K562 (cell line): ENCODE data around the gene TACC3. TPM values are rescaled to one million over a fixed set of nuclear protein-coding genes. Genes with fewer than 3 reads are reported as not detected.

ENCODE experiments used
- NR1H2 ChIP-seq: sonication (generic); formaldehyde crosslinking; IDR thresholded peaks from 2 replicates; pipeline ENCODE4 v1.4.0; 2020; ENCODE audit warnings: mild to moderate bottlenecking, missing genetic modification reagents
- SRF ChIP-seq, 2 experiments: fragments of 250-450, 450-650 bp in 1 of 2; sonication (Bioruptor Pico) in 1 of 2; sonication (generic) in 1 of 2; formaldehyde crosslinking; IDR thresholded peaks; 2 replicates each; pipeline versions ENCODE4 v1.5.0 to v1.5.1; 2020 to 2022; ENCODE audit warnings: mild to moderate bottlenecking in 1 of 2, missing genetic modification reagents in 1 of 2
- polyA plus RNA-seq, 8 experiments: library from polyadenylated mRNA; depleted of rRNA in 4 of 8; stranded (reverse) in 5 of 8; unstranded in 3 of 8; fragments of >200 nt; fragmentation: Nextera tagmentation in 2 of 8; fragmentation: Illumina TruSeq in 1 of 8; extraction: Ambion mirVana in 2 of 8; extraction: Trizol in 1 of 8; gene quantifications; 2 replicates each; pipeline versions ENCODE4 v1.2.1 to v1.2.3, GENCODE V29; 2011 to 2014; ENCODE audit warnings: inconsistent platforms in 1 of 8, missing spikeins in 1 of 8
- total RNA-seq, 7 experiments: library from RNA; depleted of rRNA in 6 of 7; stranded (reverse); fragments of >200 nt in 6 of 7; fragmentation: Illumina TruSeq in 2 of 7; extraction: Trizol in 2 of 7; gene quantifications; 2 replicates each; pipeline versions ENCODE4 v1.2.1 to v1.2.3, GENCODE V29; 2011 to 2021; ENCODE audit warnings: low replicate concordance in 1 of 7
- TF ChIP-seq, protein P1 (sequence below), 2 experiments: fragments of 450-650 bp; IDR thresholded peaks; 2 replicates each; pipeline ENCODE4 v1.6.1; 2018; ENCODE audit warnings: mild to moderate bottlenecking in 2 of 2, low read depth in 1 of 2; ENCODE audit not compliant: partially characterized antibody in 2 of 2
- TF ChIP-seq, protein P2 (sequence below): fragments of 450-650 bp; IDR thresholded peaks from 2 replicates; pipeline ENCODE4 v1.6.1; 2016; ENCODE audit warnings: missing biosample characterization, missing genetic modification characterization
- TF ChIP-seq, protein P3 (sequence below): fragments of 250-450 bp; sonication (Bioruptor Pico); IDR thresholded peaks from 2 replicates; pipeline ENCODE4 v1.8.0; 2022; ENCODE audit warnings: inconsistent platforms, mild to moderate bottlenecking, moderate library complexity, borderline replicate concordance
- TF ChIP-seq, protein P4 (sequence below): sonication (generic); formaldehyde crosslinking; IDR thresholded peaks from 2 replicates; pipeline ENCODE4 v1.5.0; 2020; ENCODE audit warnings: missing genetic modification reagents
- TF ChIP-seq, protein P5 (sequence below): fragments of 250-450 bp; sonication (Bioruptor Pico); IDR thresholded peaks from 2 replicates; pipeline ENCODE4 v1.5.0; 2020; ENCODE audit warnings: mild to moderate bottlenecking
- TF ChIP-seq, protein P6 (sequence below): fragments of 450-650 bp; formaldehyde crosslinking; IDR thresholded peaks from 2 replicates; pipeline ENCODE4 v1.4.0; 2022; ENCODE audit warnings: missing genetic modification characterization
- TF ChIP-seq, protein P7 (sequence below): sonication (generic); formaldehyde crosslinking; IDR thresholded peaks from 2 replicates; pipeline ENCODE4 v1.8.1; 2023; ENCODE audit warnings: missing genetic modification reagents, mild to moderate bottlenecking, borderline replicate concordance

TACC3 gene
- total and polyA plus RNA-seq, 9 of the 15 experiments (the other 6 are each of a cell fraction or from before 2014, with no cell fraction given) = 1.9 to 122 (median 55.6) TPM

DNA sequence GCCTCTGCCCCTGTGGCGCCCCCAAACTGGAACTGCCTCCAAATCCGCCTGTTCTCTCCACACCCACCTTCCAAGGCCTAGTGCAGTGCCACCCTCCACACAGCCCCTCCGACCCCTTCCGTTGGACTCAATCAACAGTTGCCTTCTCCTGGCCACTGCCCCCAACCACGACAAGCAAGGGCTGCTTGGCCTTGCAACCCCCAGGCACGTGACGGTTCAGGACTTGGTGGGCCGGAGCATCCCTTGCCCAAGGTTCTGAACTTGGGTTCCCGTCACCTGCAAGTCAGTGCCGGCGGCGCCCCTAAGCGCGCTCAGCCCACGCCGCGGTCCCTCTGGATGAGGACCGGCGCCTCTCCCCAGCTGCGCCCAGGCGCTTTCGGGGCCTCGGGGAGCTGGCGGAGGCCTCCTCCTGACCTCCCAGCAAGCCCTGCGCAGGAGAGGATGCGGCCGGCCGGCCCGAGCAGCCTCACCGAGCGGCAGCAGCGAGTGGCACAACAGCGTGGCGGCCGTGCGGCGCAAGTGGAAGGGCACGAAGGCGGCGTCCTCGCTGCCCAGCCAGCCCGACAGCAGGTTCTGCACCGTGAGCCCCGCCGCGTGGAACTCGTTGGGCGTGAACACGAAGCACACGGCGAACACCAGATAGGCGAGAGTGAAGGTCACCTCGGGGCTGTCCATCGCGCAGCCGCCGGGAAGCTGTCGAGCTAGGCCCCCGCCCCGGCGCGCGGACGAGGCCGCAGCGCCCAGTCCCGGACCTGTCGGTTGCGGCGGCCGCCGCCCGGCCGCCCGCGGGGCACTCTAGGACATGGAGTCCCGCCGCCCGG is 948 bp upstream of the TACC3 start (continued):
- peak in 1 of 2 experiments; percentile 73; a peak in 1 of 4 replicates for TF ChIP-seq SRF (CRISPR knock-in tag; IDR thresholded peaks at IDR 0.05)
- TF ChIP-seq, protein P1, sequence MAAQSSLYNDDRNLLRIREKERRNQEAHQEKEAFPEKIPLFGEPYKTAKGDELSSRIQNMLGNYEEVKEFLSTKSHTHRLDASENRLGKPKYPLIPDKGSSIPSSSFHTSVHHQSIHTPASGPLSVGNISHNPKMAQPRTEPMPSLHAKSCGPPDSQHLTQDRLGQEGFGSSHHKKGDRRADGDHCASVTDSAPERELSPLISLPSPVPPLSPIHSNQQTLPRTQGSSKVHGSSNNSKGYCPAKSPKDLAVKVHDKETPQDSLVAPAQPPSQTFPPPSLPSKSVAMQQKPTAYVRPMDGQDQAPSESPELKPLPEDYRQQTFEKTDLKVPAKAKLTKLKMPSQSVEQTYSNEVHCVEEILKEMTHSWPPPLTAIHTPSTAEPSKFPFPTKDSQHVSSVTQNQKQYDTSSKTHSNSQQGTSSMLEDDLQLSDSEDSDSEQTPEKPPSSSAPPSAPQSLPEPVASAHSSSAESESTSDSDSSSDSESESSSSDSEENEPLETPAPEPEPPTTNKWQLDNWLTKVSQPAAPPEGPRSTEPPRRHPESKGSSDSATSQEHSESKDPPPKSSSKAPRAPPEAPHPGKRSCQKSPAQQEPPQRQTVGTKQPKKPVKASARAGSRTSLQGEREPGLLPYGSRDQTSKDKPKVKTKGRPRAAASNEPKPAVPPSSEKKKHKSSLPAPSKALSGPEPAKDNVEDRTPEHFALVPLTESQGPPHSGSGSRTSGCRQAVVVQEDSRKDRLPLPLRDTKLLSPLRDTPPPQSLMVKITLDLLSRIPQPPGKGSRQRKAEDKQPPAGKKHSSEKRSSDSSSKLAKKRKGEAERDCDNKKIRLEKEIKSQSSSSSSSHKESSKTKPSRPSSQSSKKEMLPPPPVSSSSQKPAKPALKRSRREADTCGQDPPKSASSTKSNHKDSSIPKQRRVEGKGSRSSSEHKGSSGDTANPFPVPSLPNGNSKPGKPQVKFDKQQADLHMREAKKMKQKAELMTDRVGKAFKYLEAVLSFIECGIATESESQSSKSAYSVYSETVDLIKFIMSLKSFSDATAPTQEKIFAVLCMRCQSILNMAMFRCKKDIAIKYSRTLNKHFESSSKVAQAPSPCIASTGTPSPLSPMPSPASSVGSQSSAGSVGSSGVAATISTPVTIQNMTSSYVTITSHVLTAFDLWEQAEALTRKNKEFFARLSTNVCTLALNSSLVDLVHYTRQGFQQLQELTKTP (IDR thresholded peaks at IDR 0.05; ENCODE audit: low read depth in 1 of 2, partially characterized antibody in 2 of 2) = no peak
- TF ChIP-seq, protein P2, sequence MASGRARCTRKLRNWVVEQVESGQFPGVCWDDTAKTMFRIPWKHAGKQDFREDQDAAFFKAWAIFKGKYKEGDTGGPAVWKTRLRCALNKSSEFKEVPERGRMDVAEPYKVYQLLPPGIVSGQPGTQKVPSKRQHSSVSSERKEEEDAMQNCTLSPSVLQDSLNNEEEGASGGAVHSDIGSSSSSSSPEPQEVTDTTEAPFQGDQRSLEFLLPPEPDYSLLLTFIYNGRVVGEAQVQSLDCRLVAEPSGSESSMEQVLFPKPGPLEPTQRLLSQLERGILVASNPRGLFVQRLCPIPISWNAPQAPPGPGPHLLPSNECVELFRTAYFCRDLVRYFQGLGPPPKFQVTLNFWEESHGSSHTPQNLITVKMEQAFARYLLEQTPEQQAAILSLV (tag) = no peak
- TF ChIP-seq, protein P3, sequence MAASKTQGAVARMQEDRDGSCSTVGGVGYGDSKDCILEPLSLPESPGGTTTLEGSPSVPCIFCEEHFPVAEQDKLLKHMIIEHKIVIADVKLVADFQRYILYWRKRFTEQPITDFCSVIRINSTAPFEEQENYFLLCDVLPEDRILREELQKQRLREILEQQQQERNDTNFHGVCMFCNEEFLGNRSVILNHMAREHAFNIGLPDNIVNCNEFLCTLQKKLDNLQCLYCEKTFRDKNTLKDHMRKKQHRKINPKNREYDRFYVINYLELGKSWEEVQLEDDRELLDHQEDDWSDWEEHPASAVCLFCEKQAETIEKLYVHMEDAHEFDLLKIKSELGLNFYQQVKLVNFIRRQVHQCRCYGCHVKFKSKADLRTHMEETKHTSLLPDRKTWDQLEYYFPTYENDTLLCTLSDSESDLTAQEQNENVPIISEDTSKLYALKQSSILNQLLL = no peak
- TF ChIP-seq, protein P4, sequence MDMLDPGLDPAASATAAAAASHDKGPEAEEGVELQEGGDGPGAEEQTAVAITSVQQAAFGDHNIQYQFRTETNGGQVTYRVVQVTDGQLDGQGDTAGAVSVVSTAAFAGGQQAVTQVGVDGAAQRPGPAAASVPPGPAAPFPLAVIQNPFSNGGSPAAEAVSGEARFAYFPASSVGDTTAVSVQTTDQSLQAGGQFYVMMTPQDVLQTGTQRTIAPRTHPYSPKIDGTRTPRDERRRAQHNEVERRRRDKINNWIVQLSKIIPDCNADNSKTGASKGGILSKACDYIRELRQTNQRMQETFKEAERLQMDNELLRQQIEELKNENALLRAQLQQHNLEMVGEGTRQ (CRISPR knock-in tag) = peak; percentile 61
- TF ChIP-seq, protein P5, sequence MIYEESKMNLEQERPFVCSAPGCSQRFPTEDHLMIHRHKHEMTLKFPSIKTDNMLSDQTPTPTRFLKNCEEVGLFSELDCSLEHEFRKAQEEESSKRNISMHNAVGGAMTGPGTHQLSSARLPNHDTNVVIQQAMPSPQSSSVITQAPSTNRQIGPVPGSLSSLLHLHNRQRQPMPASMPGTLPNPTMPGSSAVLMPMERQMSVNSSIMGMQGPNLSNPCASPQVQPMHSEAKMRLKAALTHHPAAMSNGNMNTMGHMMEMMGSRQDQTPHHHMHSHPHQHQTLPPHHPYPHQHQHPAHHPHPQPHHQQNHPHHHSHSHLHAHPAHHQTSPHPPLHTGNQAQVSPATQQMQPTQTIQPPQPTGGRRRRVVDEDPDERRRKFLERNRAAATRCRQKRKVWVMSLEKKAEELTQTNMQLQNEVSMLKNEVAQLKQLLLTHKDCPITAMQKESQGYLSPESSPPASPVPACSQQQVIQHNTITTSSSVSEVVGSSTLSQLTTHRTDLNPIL (CRISPR knock-in tag) = no peak
- TF ChIP-seq, protein P6, sequence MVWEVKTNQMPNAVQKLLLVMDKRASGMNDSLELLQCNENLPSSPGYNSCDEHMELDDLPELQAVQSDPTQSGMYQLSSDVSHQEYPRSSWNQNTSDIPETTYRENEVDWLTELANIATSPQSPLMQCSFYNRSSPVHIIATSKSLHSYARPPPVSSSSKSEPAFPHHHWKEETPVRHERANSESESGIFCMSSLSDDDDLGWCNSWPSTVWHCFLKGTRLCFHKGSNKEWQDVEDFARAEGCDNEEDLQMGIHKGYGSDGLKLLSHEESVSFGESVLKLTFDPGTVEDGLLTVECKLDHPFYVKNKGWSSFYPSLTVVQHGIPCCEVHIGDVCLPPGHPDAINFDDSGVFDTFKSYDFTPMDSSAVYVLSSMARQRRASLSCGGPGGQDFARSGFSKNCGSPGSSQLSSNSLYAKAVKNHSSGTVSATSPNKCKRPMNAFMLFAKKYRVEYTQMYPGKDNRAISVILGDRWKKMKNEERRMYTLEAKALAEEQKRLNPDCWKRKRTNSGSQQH (CRISPR knock-in tag) = no peak
- no peak for TF ChIP-seq NR1H2 (CRISPR knock-in tag)
- TF ChIP-seq, protein P7, sequence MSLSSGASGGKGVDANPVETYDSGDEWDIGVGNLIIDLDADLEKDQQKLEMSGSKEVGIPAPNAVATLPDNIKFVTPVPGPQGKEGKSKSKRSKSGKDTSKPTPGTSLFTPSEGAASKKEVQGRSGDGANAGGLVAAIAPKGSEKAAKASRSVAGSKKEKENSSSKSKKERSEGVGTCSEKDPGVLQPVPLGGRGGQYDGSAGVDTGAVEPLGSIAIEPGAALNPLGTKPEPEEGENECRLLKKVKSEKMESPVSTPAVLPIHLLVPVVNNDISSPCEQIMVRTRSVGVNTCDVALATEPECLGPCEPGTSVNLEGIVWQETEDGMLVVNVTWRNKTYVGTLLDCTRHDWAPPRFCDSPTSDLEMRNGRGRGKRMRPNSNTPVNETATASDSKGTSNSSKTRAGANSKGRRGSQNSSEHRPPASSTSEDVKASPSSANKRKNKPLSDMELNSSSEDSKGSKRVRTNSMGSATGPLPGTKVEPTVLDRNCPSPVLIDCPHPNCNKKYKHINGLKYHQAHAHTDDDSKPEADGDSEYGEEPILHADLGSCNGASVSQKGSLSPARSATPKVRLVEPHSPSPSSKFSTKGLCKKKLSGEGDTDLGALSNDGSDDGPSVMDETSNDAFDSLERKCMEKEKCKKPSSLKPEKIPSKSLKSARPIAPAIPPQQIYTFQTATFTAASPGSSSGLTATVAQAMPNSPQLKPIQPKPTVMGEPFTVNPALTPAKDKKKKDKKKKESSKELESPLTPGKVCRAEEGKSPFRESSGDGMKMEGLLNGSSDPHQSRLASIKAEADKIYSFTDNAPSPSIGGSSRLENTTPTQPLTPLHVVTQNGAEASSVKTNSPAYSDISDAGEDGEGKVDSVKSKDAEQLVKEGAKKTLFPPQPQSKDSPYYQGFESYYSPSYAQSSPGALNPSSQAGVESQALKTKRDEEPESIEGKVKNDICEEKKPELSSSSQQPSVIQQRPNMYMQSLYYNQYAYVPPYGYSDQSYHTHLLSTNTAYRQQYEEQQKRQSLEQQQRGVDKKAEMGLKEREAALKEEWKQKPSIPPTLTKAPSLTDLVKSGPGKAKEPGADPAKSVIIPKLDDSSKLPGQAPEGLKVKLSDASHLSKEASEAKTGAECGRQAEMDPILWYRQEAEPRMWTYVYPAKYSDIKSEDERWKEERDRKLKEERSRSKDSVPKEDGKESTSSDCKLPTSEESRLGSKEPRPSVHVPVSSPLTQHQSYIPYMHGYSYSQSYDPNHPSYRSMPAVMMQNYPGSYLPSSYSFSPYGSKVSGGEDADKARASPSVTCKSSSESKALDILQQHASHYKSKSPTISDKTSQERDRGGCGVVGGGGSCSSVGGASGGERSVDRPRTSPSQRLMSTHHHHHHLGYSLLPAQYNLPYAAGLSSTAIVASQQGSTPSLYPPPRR = peak; percentile 47; the same call in 1 of the 2 replicates
